ENCODE measurements around the gene MARCKS.
A peak's percentile ranks its signal among the peaks of the same experiment; 100 is the strongest.

MARCKS gene

DNA sequence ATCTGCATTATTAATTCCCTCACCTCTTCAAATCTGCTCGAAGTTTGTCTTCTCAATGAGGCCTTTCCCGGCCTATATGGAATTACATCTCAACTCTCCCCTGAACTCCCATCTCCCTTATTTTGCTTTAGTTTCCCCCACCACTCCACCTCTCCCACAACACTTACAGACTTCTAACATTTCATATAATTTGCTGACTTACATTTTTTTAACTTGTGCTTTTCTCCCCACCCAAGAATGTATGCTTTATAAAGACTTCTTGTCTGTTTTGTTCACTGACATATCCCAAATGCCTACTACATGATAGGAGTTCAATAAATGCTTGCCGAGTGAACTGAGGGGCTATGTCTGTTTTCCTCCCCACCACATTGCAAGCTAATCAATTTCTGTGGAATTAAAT is 3.9 kb upstream of the MARCKS start:
- DNase-seq (ENCODE audit: low read depth, low spot score), result no peak

DNA sequence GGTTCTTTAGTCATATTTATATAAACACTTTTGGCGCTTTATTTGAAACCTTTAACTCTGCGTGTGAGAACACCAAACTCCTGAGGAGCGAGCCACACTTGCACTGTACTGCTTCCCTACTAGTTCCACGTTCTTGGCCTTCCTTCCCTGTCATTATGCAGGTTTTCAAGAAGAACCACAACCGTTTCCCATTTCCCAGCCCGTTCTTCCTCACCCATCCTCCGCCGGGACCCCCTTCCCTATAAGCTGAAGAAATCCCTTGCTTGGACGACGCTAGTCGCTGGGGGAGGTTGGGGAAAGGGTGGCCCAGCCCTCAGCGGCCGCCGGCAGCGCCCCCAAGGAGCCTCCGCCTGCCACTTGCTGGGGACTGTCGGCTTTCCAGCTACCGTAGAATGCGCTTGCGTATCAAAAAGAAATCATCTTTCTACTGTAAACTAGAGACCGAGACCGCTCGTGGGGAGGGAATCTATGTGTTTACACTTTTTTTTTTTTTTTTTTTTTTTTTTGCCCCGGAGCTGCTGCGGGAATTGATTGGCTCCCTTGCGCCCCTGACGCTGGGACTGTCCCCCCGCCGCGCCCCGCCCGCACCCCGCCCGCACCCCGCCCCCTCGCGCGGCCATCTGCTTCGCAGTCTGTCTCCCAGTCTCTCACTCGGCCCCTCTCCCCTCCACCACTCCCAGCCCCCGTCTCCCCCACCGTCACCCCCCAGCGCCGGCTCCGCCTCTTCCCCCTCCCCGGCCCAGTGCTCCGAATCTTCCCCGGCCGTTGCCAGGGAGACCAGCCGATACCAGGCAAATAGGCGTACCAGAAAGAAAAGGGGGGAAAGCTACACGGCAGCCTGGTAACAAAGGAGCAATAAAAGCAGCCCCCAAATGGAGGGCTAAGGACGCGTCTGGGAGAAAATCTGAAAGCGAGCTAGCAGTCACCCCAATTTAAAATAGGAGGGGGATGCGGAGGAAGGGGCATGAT is 2.3 kb upstream of the MARCKS start:
- peak; percentile 24 for DNase-seq (ENCODE audit: low read depth, low spot score)

DNA sequence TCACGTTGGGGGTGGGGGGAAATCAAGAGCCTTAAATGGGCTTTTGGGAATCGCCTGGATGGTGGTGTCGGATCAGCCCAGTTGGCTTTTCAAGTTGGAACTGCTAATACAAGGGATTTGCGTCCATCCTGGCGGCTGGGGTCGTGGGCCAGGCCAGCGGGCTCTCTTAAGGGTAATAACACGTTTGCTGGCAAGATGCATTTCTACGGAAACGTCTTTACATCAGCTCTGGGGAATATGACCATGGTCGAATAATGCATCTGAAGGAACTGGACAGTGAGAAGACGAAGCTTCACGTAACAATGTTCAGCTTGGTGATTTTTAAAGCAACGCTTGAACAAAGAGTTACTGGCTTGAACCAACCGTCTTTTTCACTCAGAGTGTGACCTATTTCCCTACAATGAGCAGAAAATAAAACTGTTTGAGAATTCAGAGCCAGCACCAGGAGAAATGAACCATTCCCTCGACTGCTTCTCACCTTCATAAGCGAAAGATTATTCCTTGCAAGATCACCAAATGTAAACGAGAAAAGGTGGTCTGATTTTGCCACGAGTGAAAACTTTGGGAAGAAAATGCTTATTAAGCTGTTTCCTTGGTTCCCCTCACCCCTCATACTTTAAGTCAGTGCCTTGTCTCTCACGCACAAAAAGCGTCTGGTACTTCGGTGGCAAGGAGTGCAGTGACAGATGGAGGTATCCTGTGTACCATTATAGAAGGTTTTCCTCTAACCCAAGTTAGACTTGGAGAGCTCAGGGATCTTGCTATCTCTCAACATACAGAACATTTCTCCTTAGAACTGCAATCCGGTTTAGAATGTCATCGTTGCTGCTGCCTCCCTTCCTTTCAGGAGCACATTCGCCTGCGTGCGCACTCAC is 1.4 kb upstream of the MARCKS start:
- peak; percentile 31 for DNase-seq (ENCODE audit: low read depth, low spot score)

DNA sequence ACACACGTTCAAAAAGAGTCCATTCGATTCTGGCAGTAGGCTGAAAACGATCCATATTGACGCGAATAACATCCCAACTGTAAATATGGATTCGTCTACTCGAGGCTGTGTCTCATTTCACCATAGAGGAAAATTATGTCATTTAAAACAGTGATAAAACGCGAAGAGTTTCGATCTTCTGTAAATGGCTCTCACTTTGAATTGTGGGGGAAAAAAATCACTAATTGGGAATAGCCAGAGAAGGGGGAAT is 845 bp upstream of the MARCKS start:
- no peak for DNase-seq (ENCODE audit: low read depth, low spot score)

DNA sequence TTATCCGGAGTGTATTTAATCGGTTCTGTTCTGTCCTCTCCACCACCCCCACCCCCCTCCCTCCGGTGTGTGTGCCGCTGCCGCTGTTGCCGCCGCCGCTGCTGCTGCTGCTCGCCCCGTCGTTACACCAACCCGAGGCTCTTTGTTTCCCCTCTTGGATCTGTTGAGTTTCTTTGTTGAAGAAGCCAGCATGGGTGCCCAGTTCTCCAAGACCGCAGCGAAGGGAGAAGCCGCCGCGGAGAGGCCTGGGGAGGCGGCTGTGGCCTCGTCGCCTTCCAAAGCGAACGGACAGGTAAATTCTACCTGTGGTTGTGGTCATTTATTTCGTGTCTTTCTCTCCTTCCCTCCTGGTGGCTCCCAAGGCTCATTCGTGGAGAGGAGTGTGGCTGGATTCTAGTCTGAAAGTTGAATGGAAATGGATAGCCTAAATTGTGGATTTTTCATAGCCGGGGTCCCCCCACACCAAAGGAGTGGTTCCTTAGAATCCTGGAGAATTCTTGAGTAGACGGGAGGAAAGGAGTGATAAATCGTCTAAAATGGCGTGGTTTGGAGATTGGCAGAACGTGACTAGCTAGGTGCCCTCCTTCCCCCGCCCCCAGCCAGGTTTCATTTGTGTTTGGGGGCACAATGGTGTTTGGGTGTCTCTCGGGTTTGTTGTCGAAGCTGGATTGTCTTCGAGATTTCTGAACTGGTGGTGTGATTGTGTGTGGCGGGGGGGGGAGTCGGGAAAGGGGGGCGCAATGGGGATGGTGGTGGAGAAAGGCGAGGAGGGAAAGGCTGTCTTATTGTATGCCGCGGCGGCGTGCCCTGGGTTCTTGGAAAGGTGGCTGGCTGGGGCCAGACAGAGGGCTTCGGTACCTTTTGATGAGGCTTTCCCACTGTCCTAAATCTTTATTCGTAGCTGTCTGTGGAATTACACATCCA is 673 bp downstream of the MARCKS start:
- DNase-seq (ENCODE audit: low read depth, low spot score), result peak; percentile 13

DNA sequence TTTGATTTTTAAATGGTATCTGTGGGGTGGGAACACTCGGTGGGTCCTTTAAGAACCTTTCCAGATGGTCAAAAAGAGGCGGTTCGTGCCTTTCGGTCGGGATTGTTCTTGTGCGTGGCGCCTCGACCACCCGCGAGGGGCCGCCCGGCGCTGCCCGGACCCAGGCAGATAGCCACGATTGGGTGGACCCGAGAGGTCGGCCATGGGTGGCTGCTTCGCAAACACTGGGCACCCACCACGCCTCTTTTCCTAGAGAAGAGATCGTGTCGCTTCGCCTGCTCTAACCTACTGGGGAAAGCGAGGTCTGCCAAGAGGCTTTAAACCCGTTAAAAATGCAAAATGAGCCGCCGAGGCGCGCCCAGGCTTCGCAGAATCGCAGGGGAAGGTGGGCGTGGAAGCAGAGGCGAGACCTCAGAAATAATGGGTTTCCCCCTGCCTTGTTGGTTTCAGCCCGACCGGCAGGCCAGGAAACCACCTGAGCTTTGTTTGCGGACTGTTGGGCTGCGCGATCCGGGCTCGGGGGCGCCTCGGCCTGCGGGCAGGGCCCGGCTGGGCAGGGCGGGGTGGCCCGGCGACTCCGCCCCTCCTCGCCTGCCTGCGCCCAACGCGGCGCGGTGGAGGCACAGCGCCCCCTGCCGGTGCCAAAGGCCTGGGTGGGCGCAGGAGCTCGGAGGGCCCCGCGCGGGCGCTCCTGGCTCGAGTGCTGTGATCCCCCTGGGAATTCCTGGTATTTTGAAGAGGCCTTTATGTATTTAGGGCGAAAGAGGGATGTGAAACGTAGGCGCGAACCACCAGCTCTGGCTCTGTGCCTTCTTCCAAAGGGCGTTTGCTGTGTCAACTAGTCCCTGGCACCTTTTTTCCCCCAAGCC is 1.6 kb downstream of the MARCKS start:
- peak; percentile 77 for DNase-seq (ENCODE audit: low read depth, low spot score)

DNA sequence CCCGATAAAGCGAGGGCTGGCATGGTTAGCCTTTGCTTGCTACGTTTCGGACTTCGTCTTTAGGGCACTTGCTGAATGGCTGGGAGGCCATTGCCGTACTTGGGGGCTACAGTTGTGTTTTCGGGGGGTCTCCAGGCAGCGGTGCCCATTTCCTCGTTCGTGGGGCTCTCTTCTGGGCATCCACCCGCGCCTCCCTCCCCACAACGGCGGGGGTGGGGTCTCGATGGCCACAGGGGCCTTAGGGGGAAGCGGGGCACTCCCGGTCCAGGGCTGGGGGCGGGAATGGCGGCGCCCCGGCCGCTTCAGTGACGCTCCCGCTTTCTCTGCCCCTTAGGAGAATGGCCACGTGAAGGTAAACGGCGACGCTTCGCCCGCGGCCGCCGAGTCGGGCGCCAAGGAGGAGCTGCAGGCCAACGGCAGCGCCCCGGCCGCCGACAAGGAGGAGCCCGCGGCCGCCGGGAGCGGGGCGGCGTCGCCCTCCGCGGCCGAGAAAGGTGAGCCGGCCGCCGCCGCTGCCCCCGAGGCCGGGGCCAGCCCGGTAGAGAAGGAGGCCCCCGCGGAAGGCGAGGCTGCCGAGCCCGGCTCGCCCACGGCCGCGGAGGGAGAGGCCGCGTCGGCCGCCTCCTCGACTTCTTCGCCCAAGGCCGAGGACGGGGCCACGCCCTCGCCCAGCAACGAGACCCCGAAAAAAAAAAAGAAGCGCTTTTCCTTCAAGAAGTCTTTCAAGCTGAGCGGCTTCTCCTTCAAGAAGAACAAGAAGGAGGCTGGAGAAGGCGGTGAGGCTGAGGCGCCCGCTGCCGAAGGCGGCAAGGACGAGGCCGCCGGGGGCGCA is 2.4 kb downstream of the MARCKS start:
- peak; percentile 15 for DNase-seq (ENCODE audit: low read depth, low spot score)

DNA sequence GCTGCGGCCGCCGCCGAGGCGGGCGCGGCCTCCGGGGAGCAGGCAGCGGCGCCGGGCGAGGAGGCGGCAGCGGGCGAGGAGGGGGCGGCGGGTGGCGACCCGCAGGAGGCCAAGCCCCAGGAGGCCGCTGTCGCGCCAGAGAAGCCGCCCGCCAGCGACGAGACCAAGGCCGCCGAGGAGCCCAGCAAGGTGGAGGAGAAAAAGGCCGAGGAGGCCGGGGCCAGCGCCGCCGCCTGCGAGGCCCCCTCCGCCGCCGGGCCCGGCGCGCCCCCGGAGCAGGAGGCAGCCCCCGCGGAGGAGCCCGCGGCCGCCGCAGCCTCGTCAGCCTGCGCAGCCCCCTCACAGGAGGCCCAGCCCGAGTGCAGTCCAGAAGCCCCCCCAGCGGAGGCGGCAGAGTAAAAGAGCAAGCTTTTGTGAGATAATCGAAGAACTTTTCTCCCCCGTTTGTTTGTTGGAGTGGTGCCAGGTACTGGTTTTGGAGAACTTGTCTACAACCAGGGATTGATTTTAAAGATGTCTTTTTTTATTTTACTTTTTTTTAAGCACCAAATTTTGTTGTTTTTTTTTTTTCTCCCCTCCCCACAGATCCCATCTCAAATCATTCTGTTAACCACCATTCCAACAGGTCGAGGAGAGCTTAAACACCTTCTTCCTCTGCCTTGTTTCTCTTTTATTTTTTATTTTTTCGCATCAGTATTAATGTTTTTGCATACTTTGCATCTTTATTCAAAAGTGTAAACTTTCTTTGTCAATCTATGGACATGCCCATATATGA is 3.2 kb downstream of the MARCKS start:
- peak; percentile 13 for DNase-seq (ENCODE audit: low read depth, low spot score)

DNA sequence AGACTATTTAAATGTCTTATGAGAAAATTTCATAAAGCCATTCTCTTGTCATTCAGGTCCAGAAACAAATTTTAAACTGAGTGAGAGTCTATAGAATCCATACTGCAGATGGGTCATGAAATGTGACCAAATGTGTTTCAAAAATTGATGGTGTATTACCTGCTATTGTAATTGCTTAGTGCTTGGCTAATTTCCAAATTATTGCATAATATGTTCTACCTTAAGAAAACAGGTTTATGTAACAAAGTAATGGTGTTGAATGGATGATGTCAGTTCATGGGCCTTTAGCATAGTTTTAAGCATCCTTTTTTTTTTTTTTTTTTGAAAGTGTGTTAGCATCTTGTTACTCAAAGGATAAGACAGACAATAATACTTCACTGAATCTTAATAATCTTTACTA is 5.0 kb downstream of the MARCKS start:
- DNase-seq (ENCODE audit: low read depth, low spot score), result no peak

DNA sequence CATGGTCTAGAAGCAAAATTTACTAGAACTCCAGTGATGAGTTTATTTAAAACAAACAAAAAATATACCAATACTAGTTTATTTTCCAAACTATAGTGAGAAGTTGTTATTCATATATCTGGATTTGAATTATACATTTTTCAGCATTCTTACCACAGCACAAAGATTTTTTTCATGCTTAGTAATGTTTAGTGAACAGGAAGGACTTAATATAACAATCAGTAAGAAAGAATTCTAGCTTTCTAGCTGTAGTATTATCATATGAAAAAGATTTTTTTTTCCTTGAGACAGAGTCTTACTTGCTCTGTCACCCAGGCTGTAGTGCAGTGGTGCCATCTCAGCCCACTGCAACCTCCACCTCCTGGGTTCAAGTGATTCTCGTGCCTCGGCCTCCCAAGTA is 13.8 kb downstream of the MARCKS start:
- DNase-seq (ENCODE audit: low read depth, low spot score), result no peak

DNA sequence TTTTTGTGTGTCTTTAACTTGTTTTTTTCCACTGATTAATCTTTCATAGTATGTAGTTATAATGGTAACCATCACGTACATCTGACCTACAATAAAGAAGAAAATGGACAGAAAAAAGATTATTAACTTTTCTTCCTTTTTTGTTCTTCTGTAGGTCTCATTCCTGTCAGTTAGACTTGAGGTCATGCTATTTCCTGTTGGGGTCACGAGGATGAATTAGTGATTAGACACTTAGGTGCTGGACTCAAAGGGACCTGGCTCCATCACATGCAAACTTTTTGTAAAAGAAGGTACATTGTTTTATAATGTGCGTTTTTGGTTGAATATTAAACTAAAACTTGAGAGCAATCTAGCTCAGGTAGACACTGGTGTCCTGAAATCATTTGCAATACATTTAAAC is 14.8 kb downstream of the MARCKS start:
- DNase-seq (ENCODE audit: low read depth, low spot score), result no peak

DNA sequence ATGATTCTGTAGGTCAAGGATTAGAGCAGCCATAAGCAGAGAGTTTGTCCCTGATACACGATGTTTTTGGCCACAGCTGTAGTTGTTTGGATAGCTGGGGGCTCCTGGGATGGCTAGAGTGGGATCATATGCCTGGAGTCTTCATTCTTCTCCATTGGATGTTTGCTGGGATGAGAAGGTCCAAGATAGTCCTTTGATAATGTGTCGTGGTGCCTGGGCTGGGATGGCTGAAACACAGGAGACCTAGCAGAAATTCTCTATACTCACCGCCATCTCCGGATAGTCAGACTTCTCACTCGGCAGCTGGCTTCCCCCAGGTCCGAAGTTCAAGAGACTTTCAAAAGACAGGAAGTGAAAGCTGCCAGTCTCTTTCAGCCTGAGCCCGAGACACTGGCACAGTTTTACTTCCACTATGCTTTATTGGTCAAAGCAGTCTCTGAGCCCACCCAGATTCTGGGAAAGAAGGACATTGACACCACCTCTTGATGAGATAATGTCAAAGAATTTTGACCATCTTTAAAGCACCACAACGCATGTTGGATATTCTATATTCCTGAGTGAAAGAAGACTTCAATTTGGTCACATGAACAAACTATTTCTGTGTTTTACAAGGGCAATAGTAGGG is 16.0 kb downstream of the MARCKS start:
- DNase-seq (ENCODE audit: low read depth, low spot score), result no peak

DNA sequence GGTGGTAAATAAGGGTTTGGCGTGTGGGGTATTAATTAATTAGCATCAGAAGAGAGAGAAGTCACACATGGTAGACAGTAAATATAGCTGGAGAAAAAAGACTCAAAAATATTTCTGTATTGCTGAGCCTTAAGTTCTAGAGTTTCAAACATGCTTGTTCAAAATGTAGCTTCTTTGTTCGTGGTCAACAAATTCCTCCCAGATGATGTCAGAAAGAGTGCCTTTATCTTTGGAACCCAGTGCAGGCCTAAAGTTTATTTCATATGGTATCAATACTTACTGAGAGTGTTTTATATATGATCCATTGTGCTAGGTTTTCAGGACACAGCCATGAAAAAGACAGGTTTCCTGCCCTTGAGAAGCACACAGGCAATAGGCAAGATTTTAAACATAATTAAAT is 18.3 kb downstream of the MARCKS start:
- no peak for DNase-seq (ENCODE audit: low read depth, low spot score)

DNA sequence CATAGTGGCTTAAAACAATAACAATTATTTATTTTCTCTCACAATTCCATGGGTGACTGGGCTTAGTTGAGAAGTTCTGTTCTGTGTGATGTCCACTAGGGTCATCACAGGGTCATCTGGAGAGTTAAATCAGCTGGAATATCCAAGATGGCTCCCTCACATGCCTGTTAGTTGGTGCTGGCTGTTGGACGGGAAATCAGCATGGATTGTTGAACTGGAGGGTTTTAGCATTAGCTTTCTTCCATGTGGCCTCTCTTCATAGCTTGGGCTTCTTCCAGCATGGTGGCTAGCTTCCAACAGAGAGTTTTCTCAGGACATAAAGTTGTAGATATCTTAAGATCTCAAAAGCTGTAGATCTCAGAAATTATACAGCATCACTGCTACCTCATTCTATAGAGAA is 19.6 kb downstream of the MARCKS start:
- no peak for DNase-seq (ENCODE audit: low read depth, low spot score)

DNA sequence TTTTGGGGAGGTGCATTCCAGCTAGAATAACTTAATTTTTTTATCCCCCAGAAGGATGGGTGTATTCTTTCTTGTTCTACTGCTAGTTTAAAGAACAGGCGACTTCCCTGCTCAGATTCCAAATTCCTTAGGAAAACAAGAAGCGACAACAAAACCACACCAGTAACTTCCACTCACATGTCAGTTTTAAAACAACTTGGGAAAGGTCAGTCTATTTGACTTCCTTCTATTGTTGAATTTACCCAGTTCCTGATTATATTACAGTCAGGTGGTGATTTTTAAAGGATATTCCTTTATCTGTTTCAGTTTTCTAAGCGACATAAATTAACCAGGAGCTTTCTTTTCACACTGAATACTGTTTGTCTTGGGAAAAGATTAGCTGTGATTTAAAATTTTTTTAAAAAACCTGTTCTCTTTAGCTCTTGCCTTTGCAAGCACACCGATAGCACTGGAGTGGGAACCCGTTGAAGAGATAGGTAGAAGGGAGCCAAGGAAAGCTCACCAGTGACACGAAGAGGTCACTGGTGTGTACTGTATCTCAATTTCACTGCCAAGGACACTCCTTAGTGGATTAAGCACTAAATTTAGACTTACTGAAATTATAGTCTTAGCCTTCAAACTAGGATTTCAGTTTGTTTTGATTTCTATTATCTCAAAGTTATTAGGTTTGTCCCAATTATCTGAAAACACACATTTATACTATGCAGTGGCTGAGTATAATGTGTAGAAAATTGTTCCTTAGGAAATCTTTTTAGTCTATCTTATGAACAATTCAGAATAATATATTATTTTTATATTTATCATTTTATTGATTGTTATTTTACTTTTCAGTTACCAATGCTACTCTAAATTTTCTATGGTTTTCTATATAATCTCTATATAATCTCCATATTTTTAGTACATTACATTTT is 22.3 kb downstream of the MARCKS start:
- DNase-seq (ENCODE audit: low read depth, low spot score), result no peak

DNA sequence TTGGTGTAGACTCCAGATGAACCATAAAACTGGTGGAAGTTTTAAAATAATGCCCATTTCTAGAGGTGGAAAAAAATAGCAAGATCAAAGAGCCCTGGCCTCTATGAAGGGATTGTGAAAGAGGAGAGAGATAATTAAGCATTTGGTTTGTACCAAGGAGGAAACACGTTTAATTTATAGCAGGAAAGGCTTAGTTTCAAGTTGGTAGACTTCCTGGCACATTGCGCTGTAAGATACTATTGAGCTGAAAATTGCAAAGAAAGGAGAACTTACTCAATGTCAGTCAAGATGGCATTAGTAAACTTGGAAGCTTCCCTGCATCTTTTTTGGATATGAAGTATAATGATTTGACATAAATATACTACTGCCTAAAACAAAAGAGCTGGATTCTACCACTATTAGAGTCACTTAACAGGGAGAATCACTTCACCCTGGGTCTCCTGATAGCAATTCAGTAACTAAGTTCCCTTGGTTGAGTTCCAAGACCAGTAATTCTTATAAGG is 24.4 kb downstream of the MARCKS start:
- no peak for DNase-seq (ENCODE audit: low read depth, low spot score)

DNA sequence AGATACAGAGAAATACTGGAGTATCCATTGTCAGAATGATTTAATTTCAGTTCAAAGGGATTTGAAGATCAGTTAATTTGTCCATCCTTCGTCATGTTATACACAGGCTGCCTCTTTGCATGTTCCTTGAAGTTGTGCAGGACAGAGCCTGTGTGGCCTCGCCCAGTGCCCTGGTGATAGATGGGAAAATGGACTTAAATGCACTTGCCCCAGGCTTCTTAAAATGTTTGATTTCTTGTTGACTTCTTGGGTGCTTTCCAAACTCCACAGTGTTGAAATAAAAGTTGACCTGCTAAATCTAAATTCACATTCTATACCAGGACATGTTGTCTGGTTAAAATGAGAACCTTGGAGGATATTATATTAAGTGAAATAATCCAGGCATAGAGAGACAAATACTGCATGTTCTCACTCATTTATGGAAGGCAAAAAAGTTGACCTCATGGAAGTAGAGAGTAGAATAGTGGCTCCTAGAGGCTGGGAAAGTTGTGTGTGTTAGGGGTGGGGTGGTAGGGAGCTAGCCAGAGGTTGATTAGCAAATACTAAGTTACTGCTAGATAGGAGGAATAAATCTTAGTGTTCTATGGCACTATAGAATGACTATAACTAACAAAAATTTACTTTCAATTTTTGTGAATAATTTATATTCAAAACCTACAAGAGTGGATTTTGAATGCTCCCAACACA is 25.3 kb downstream of the MARCKS start:
- DNase-seq (ENCODE audit: low read depth, low spot score), result no peak

Measured in smooth muscle cell of the brain vasculature (primary cell).